ENCODE data around the gene PEAK1.
A peak's percentile ranks its signal among the peaks of the same experiment; 100 is the strongest.
"Not testable (repeated sequence)": the region's sequence is repeated elsewhere in the genome, so short reads cannot be mapped to it uniquely, and the experiment has no call there.

PEAK1 gene

DNA sequence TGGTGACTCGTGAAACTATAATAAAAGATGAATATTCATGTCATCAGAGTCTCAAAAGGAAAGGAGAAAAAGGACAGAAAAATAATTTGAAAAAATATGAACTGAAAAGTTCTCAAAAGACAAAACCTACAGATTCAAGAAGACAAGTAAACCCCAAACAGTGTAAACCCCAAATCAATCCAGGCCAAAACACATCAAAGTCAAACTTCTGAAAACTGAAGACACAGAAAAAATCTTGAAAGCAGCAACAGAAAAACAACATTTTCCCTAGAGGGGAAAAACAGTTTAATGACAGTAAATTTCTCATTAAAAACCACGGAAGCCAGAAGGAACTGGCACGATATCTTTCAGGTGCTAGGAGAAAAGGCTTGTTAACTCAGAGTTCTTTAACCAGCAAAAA is 143.8 kb downstream of the PEAK1 start:
- no peak for TF ChIP-seq CTCF (conservative IDR thresholded peaks at IDR 0.05; ENCODE audit: low read depth, low read length)
- no peak overlapping the region for H3K4me3 ChIP-seq (ENCODE audit: low read length)
- no peak for DNase-seq (ENCODE audit: low read depth)

GRCh38 chr15:77273136-77273535 is 146.8 kb downstream of the PEAK1 start:
- H3K4me3 ChIP-seq (ENCODE audit: low read length); DNase-seq (ENCODE audit: low read depth): not testable (repeated sequence)

GRCh38 chr15:77266708-77267386 is 153.1 kb downstream of the PEAK1 start:
- no peak for TF ChIP-seq CTCF (conservative IDR thresholded peaks at IDR 0.05; ENCODE audit: low read depth, low read length)
- peak; percentile 90 for DNase-seq (ENCODE audit: low read depth)
- H3K4me3 ChIP-seq (ENCODE audit: low read length): no peak overlapping the region

DNA sequence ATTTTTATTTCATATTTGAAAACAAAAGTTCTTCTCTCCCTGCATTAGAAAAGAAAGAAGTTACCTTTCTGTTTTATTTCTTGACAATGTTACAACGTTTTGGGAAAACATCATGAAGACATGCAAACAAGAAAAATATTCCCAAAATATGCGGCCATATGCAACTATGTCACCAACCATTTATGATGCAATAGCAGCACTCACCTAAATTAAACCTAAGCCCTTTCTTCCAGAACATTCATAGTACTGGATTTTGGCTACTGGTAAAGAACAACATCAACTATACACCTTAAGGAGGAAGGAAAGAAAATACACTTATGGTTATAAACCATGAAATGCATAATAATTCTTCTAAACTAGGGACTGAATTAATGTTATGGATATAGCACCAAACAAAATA is 164.5 kb downstream of the PEAK1 start:
- TF ChIP-seq CTCF (conservative IDR thresholded peaks at IDR 0.05; ENCODE audit: low read depth, low read length): no peak
- H3K4me3 ChIP-seq (ENCODE audit: low read length): no peak overlapping the region
- no peak for DNase-seq (ENCODE audit: low read depth)

GRCh38 chr15:77251662-77252061 is 168.2 kb downstream of the PEAK1 start:
- DNase-seq (ENCODE audit: low read depth): no peak
- no peak overlapping the region for H3K4me3 ChIP-seq (ENCODE audit: low read length)
- no peak for TF ChIP-seq CTCF (conservative IDR thresholded peaks at IDR 0.05; ENCODE audit: low read depth, low read length)

GRCh38 chr15:77247116-77247515 is 172.8 kb downstream of the PEAK1 start:
- H3K4me3 ChIP-seq (ENCODE audit: low read length): no peak overlapping the region
- TF ChIP-seq CTCF (conservative IDR thresholded peaks at IDR 0.05; ENCODE audit: low read depth, low read length): no peak
- DNase-seq (ENCODE audit: low read depth): no peak

GRCh38 chr15:77243716-77244401 is 176.0 kb downstream of the PEAK1 start:
- no peak for TF ChIP-seq CTCF (conservative IDR thresholded peaks at IDR 0.05; ENCODE audit: low read depth, low read length)
- no peak for DNase-seq (ENCODE audit: low read depth)
- no peak overlapping the region for H3K4me3 ChIP-seq (ENCODE audit: low read length)
